ENCODE data around the gene P2RX7.

P2RX7 gene

DNA sequence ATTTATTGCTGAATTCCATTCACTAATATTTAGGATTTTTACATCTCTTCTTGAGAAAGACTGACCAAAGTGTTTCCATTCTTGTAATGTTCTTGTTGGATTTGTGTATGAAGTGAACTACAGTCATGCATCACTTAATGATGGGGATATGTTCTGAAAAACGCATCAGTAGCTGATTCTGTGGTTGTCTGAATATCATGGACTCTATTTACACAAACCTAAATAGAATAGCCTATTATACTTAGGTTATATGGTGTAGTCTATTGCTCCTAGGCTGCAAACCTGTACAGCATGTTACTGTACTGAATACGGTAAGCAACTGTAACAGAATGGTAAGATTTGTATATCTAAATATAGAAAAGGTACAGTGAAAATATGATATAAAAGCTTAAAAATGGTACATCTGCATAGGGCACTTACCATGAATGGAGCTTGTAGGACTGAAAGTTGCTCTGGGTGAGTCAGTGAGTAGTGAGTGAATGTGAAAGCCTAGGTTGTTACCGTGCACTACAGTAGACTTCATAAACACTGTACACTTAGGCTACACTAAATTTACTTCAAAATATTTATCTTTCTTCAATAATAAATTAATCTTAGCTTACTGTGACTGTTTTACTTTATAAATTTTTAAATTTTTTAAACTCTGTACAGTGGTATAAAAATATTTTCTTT lies 49.7 kb downstream of the P2RX7 start:
- H3K4me3 ChIP-seq, result no peak overlapping the region
- no peaks in the 10 kb centered on the region for H3K27me3 ChIP-seq
- no peak for DNase-seq
- TF ChIP-seq, protein P1, sequence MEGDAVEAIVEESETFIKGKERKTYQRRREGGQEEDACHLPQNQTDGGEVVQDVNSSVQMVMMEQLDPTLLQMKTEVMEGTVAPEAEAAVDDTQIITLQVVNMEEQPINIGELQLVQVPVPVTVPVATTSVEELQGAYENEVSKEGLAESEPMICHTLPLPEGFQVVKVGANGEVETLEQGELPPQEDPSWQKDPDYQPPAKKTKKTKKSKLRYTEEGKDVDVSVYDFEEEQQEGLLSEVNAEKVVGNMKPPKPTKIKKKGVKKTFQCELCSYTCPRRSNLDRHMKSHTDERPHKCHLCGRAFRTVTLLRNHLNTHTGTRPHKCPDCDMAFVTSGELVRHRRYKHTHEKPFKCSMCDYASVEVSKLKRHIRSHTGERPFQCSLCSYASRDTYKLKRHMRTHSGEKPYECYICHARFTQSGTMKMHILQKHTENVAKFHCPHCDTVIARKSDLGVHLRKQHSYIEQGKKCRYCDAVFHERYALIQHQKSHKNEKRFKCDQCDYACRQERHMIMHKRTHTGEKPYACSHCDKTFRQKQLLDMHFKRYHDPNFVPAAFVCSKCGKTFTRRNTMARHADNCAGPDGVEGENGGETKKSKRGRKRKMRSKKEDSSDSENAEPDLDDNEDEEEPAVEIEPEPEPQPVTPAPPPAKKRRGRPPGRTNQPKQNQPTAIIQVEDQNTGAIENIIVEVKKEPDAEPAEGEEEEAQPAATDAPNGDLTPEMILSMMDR (IDR thresholded peaks at IDR 0.05), result no peak
- H3K9me3 ChIP-seq, result peaks cover 0 to 4% (median 0%) of the 10 kb centered on the region in 3 donors
- H3K27ac ChIP-seq, result no peak overlapping the region
- intact Hi-C loops (cut with DNase I; ENCODE audit: low total_unique reads), result no loop called here
- peaks cover 0 to 24% (median 12%) of the 10 kb centered on the region in 3 donors for H3K36me3 ChIP-seq
- H3K4me1 ChIP-seq, result no peaks in the 10 kb centered on the region

DNA sequence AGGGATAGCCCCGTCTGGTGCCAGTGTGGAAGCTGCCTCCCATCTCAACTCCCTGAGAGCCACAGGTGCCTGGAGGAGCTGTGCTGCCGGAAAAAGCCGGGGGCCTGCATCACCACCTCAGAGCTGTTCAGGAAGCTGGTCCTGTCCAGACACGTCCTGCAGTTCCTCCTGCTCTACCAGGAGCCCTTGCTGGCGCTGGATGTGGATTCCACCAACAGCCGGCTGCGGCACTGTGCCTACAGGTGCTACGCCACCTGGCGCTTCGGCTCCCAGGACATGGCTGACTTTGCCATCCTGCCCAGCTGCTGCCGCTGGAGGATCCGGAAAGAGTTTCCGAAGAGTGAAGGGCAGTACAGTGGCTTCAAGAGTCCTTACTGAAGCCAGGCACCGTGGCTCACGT lies 51.7 kb downstream of the P2RX7 start:
- intact Hi-C loops (cut with DNase I; ENCODE audit: low total_unique reads), result no loop called here
- peaks cover 0 to 4% (median 0%) of the 10 kb centered on the region in 3 donors for H3K9me3 ChIP-seq
- H3K36me3 ChIP-seq, result peaks cover 0 to 24% (median 12%) of the 10 kb centered on the region in 3 donors
- H3K27me3 ChIP-seq, result no peaks in the 10 kb centered on the region
- no peak overlapping the region for H3K4me3 ChIP-seq
- no peak for DNase-seq
- TF ChIP-seq, protein P1 (IDR thresholded peaks at IDR 0.05), result no peak
- no peak overlapping the region for H3K27ac ChIP-seq
- H3K4me1 ChIP-seq, result no peaks in the 10 kb centered on the region

DNA sequence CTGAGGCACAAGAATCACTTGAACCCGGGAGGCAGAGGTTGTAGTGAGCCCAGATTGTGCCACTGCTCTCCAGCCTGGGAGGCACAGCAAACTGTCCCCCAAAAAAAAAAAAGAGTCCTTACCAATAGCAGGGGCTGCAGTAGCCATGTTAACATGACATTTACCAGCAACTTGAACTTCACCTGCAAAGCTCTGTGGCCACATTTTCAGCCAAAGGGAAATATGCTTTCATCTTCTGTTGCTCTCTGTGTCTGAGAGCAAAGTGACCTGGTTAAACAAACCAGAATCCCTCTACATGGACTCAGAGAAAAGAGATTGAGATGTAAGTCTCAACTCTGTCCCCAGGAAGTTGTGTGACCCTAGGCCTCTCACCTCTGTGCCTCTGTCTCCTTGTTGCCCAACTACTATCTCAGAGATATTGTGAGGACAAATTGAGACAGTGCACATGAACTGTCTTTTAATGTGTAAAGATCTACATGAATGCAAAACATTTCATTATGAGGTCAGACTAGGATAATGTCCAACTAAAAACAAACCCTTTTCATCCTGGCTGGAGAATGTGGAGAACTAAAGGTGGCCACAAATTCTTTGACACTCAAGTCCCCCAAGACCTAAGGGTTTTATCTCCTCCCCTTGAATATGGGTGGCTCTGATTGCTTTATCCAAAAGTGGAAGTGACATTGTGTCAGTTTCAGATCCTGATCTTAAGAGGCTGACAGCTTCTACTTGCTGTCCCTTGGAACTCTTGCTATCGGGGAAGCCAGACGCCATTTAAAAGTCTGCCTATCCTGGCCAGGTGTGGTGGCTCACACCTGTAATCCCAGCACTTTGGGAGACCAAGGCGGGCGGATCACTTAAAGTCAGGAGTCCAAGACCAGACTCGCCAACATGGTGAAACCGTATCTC lies 52.6 kb downstream of the P2RX7 start:
- no peak for DNase-seq
- TF ChIP-seq, protein P1 (IDR thresholded peaks at IDR 0.05), result no peak

DNA sequence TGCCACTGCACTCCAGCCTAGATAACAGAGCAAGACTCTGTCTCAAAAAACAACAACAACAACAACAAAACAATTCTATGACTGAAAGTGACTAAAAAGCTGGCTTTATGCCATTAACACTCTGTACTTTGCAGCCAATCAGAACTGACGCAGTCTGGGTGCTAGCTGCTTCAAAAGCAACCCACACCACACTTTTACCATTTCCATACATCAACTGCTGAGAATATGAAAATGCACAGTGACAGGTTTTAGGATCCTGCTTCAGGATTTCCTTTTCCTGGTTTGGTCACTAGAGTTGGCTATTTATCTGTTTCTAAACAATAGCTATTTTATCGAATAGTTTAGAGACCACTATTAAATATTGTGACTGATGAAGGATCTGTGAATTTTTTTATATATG lies 54.1 kb downstream of the P2RX7 start:
- intact Hi-C loops (cut with DNase I; ENCODE audit: low total_unique reads), result no loop called here
- Histone ChIP-seq H3K4me1 (peaks cover 0 to 14% (median 2%) of the 10 kb centered on the region in 4 donors), H3K27ac (no peak overlapping the region), H3K4me3 (no peak overlapping the region), H3K9me3 (peaks cover 0 to under 1% (median 0%) of the 10 kb centered on the region in 3 donors), H3K36me3 (peaks cover 0 to 17% (median 12%) of the 10 kb centered on the region in 3 donors), H3K27me3 (no peaks in the 10 kb centered on the region)
- TF ChIP-seq, protein P1 (IDR thresholded peaks at IDR 0.05), result no peak
- no peak for DNase-seq

More for the DNA sequence above, 52.6 kb downstream of the P2RX7 start:
- intact Hi-C loops (cut with DNase I; ENCODE audit: low total_unique reads), result no loop called here
- peaks cover 0 to 4% (median 0%) of the 10 kb centered on the region in 3 donors for H3K9me3 ChIP-seq
- H3K4me1 ChIP-seq, result peaks cover 0 to 5% (median under 1%) of the 10 kb centered on the region in 4 donors
- H3K4me3 ChIP-seq, result no peak overlapping the region
- no peaks in the 10 kb centered on the region for H3K27me3 ChIP-seq
- peaks cover 0 to 24% (median 12%) of the 10 kb centered on the region in 3 donors for H3K36me3 ChIP-seq
- H3K27ac ChIP-seq, result no peak overlapping the region

DNA sequence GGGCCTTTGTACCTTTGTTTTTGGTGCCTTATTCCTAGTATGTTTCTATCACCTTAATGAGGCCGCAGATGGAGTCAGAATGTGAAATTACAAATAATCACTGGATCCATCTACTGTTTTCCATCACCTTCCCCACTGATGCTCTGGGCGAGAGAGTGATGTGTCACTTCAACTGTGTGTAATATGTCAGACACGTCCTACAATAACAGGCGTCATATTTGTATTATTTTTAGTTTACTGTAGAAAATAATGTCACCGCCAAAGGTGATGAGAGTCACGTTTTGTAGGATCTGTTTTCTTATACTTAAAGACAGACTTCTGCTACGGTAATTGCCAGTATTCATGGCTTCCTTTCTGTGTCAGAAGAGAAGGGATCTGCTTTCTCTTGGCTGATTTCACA lies 54.8 kb downstream of the P2RX7 start:
- DNase-seq, result no peak
- H3K36me3 ChIP-seq, result peaks cover 0 to 13% (median 12%) of the 10 kb centered on the region in 3 donors
- H3K4me3 ChIP-seq, result no peak overlapping the region
- H3K9me3 ChIP-seq, result no peaks in the 10 kb centered on the region
- H3K27me3 ChIP-seq, result no peaks in the 10 kb centered on the region
- H3K4me1 ChIP-seq, result peaks cover 0 to 14% (median 2%) of the 10 kb centered on the region in 4 donors
- TF ChIP-seq, protein P1 (IDR thresholded peaks at IDR 0.05), result no peak
- no peak overlapping the region for H3K27ac ChIP-seq
- intact Hi-C loops (cut with DNase I; ENCODE audit: low total_unique reads), result no loop called here

Measured in tibial artery (tissue), 4 donors.